Measurements from ENCODE around the gene ITGAD. TPM values are rescaled to one million over a fixed set of nuclear protein-coding genes. Genes with fewer than 3 reads are reported as not detected.

Gene ITGAD
- total RNA-seq, 1 experiment from 2014 or later: not detected

DNA sequence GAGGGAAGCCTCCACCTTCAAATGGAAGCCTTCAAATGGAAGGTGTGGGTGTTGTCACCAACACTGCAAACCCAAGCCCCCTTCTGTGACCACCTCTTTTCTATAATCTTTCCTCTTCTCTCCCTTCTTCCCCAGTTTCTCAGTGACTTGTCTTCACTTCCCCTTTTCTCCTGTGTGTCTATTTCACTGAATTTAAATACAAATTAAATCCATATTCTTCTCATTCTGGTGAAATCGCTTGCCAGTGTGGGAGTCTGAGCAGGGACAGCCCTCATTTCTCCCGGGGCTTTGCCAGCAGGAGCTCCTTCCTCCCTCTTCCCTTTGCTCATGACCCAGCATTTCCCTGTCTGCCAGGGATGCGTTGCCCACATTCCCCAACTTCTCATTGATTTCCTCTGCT, 44.6 kb upstream of the ITGAD start:
- H2BK15ac ChIP-seq (ENCODE audit: low read depth, low read length): no peak overlapping the region
- no peaks in the 10 kb centered on the region for H3K79me2 ChIP-seq (ENCODE audit: insufficient read depth, low read length)
- H3K56ac ChIP-seq (ENCODE audit: insufficient read length, low read depth, low read length): no peak overlapping the region
- H3K9ac ChIP-seq (ENCODE audit: extremely low read depth, insufficient read length, low read length): no peak overlapping the region
- no peak overlapping the region for H3K27ac ChIP-seq (ENCODE audit: insufficient read length, low read depth, low read length)
- no peak overlapping the region for H2AFZ ChIP-seq (ENCODE audit: low read length)
- no peaks in the 10 kb centered on the region for H3K4me1 ChIP-seq (ENCODE audit: insufficient read depth, low read length)
- no peak overlapping the region for H2BK5ac ChIP-seq (ENCODE audit: insufficient read length, low read length)
- no peak overlapping the region for H4K5ac ChIP-seq (ENCODE audit: insufficient read length, low read depth, low read length)
- H2AK5ac ChIP-seq (ENCODE audit: insufficient read length, low read length): no peak overlapping the region
- H3K79me1 ChIP-seq (ENCODE audit: insufficient read depth, low read depth, low read length, poor library complexity, severe bottlenecking): no peaks in the 10 kb centered on the region
- no peak overlapping the region for H2BK20ac ChIP-seq (ENCODE audit: low read depth, low read length, poor library complexity, severe bottlenecking)
- no peak overlapping the region for H2BK120ac ChIP-seq (ENCODE audit: low read depth, low read length, poor library complexity, severe bottlenecking)
- no peak overlapping the region for H4K8ac ChIP-seq (replicated peaks; ENCODE audit: insufficient read length, low read depth, low read length)
- no peak overlapping the region for H3K23ac ChIP-seq (ENCODE audit: insufficient read length, low read depth, low read length)
- H3K4me3 Mint-ChIP-seq: no peak overlapping the region
- H3K27me3 Mint-ChIP-seq (ENCODE audit: low read depth): peaks cover 18% of the 10 kb centered on the region
- H3K23me2 ChIP-seq (ENCODE audit: insufficient read length, low read depth, low read length, poor library complexity, severe bottlenecking): no peaks in the 10 kb centered on the region
- no peak overlapping the region for H2BK12ac ChIP-seq (ENCODE audit: insufficient read length, low read depth, low read length)
- no peaks in the 10 kb centered on the region for H4K20me1 ChIP-seq (ENCODE audit: control insufficient read depth, insufficient read depth, insufficient read length)
- H3T11ph ChIP-seq (ENCODE audit: low read length): no peak overlapping the region
- no peak for DNase-seq
- H3K14ac ChIP-seq (ENCODE audit: insufficient read depth, low read length): no peak overlapping the region
- H3K4me2 ChIP-seq (ENCODE audit: insufficient read depth, insufficient read length, low read length): no peak overlapping the region
- no peaks in the 10 kb centered on the region for H3K9me3 ChIP-seq (ENCODE audit: control insufficient read depth, low read depth, low read length)
- H3K18ac ChIP-seq (ENCODE audit: insufficient read length, low read depth, low read length): no peak overlapping the region
- H3K4ac ChIP-seq (ENCODE audit: low read depth, low read length): no peak overlapping the region
- H3K4me1 Mint-ChIP-seq: no peaks in the 10 kb centered on the region
- no CpG with 5 or more reads among the region's 3 CpGs for WGBS (ENCODE audit: extremely low coverage, insufficient read length, low lambda C conversion rate)
- no peak overlapping the region for H4K91ac ChIP-seq (ENCODE audit: insufficient read length, low read depth, low read length)
- H3K9me3 Mint-ChIP-seq: no peaks in the 10 kb centered on the region; a peak in 3 of 5 replicates
- TF ChIP-seq, protein P1, sequence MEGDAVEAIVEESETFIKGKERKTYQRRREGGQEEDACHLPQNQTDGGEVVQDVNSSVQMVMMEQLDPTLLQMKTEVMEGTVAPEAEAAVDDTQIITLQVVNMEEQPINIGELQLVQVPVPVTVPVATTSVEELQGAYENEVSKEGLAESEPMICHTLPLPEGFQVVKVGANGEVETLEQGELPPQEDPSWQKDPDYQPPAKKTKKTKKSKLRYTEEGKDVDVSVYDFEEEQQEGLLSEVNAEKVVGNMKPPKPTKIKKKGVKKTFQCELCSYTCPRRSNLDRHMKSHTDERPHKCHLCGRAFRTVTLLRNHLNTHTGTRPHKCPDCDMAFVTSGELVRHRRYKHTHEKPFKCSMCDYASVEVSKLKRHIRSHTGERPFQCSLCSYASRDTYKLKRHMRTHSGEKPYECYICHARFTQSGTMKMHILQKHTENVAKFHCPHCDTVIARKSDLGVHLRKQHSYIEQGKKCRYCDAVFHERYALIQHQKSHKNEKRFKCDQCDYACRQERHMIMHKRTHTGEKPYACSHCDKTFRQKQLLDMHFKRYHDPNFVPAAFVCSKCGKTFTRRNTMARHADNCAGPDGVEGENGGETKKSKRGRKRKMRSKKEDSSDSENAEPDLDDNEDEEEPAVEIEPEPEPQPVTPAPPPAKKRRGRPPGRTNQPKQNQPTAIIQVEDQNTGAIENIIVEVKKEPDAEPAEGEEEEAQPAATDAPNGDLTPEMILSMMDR (conservative IDR thresholded peaks at IDR 0.05): no peak
- H3K36me3 Mint-ChIP-seq (ENCODE audit: insufficient read depth in 1 of 3, low read depth in 3 of 3): no peaks in the 10 kb centered on the region
- no peak overlapping the region for H3K27ac Mint-ChIP-seq
- no peaks in the 10 kb centered on the region for H3K27me3 ChIP-seq (ENCODE audit: insufficient read depth, low read length)

Data from H9 (cell line).